Transverse colon (tissue), 4 donors: ENCODE measurements around the gene FHL5. TPM values are rescaled to one million over a fixed set of nuclear protein-coding genes. Genes with fewer than 3 reads are reported as not detected.

Experiments used
- DNase-seq: peaks from one replicate; pipeline ENCODE4 v3.0.0-alpha.2; 2019
- H3K27ac ChIP-seq, 4 donors: fragments of 200-600 bp; sonication (generic); 2 replicates each; pipeline ENCODE4 v1.5.1; 2016 to 2018; ENCODE audit warnings: inconsistent platforms in 4 of 4
- H3K27me3 ChIP-seq: fragments of 200-600 bp; sonication (generic); 2 replicates; pipeline ENCODE4 v1.5.1; 2017; ENCODE audit warnings: inconsistent platforms
- H3K36me3 ChIP-seq, 4 donors: fragments of 200-600 bp; sonication (generic); 2 replicates each; pipeline ENCODE4 v1.5.1; 2017 to 2019; ENCODE audit warnings: inconsistent platforms in 4 of 4
- H3K4me1 ChIP-seq, 4 donors: fragments of 200-600 bp; sonication (generic); 2 replicates each; pipeline ENCODE4 v1.5.1; 2017 to 2020; ENCODE audit warnings: inconsistent platforms in 4 of 4
- H3K4me3 ChIP-seq, 4 donors: fragments of 200-600 bp; sonication (generic); 1 replicate in 1 of 4; 2 replicates in 3 of 4; pipeline versions ENCODE4 v1.5.1 to v1.6.1; 2017 to 2019; ENCODE audit warnings: inconsistent platforms in 4 of 4
- H3K9me3 ChIP-seq, 2 donors: fragments of 200-600 bp; sonication (generic); 2 replicates each; pipeline ENCODE4 v1.5.1; 2017 to 2019; ENCODE audit warnings: inconsistent platforms in 2 of 2
- CTCF ChIP-seq, 5 experiments: fragments of 200-600 bp in 3 of 5; fragments of 450-650 bp in 2 of 5; sonication (generic) in 3 of 5; IDR thresholded peaks; 1 replicate in 2 of 5; 2 replicates in 3 of 5; pipeline ENCODE4 v1.5.1; 2016 to 2017; ENCODE audit warnings: antibody characterized with exemption in 5 of 5, inconsistent platforms in 3 of 5, mild to moderate bottlenecking in 2 of 5, moderate library complexity in 1 of 5
- EP300 ChIP-seq: sonication (generic); formaldehyde crosslinking; IDR thresholded peaks from one replicate; pipeline ENCODE4 v1.6.1; 2017; ENCODE audit warnings: antibody characterized with exemption, low read depth
- POLR2A ChIP-seq: fragments of 450-650 bp; IDR thresholded peaks from one replicate; pipeline ENCODE4 v1.6.1; 2016; ENCODE audit warnings: antibody characterized with exemption, mild to moderate bottlenecking, moderate library complexity
- POLR2AphosphoS5 ChIP-seq, 3 donors: sonication (generic); formaldehyde crosslinking; IDR thresholded peaks; one replicate each; pipeline ENCODE4 v1.6.1; 2016; ENCODE audit warnings: antibody characterized with exemption in 3 of 3
- WGBS, 2 donors: methylation state at CpG; one replicate each; pipeline ENCODE4 v1.1.5; 2018; ENCODE audit warnings: low coverage in 1 of 2; 5-methylcytosine and 5-hydroxymethylcytosine counted together
- in situ Hi-C, 4 donors: fragments of 200-750 bp; cut with MboI; loops; one replicate each; pipeline versions ENCODE4 v1.15.0 to v1.15.1; 2017; ENCODE audit warnings: low sequenced_read_pairs in 3 of 4, low pct_ligation_motif_present in 1 of 4, low pct_unique_long_range_greater_than_20kb in 1 of 4
- intact Hi-C: fragments of 100-400 bp; cut with DNase I; formaldehyde crosslinking; loops from one replicate; pipeline ENCODE4 v1.15.1; 2023; ENCODE audit warnings: low total_unique reads
- total RNA-seq, 4 donors: library from RNA; depleted of rRNA; stranded (reverse); fragments of >200 nt; gene quantifications; one replicate each; pipeline ENCODE4 v1.1.0, GENCODE V29; 2016

FHL5 gene
- total RNA-seq, 4 donors from 2014 or later: 2.9 to 9.2 (median 4.6) TPM; not detected in 1

GRCh38 chr6:96652552-96652951 is 89.6 kb downstream of the FHL5 start:
- no peak overlapping the region for H3K27ac ChIP-seq
- no peaks in the 10 kb centered on the region for H3K27me3 ChIP-seq
- intact Hi-C loops: no loop called here
- no peak for DNase-seq
- no peaks in the 10 kb centered on the region for H3K9me3 ChIP-seq
- 72 to 74% methylated on average over 2 of the region's 2 CpGs for WGBS, 2 donors
- no peaks in the 10 kb centered on the region for H3K4me1 ChIP-seq
- no peak for TF ChIP-seq POLR2A
- TF ChIP-seq POLR2AphosphoS5 (IDR thresholded peaks at IDR 0.05): no peak
- TF ChIP-seq CTCF (IDR thresholded peaks at IDR 0.05): no peak
- no peak for TF ChIP-seq EP300
- H3K36me3 ChIP-seq: no peaks in the 10 kb centered on the region
- H3K4me3 ChIP-seq: no peak overlapping the region
- in situ Hi-C loops: no loop called here

- WGBS, 2 donors: 67 to 96% methylated on average over 1 of the region's 1 CpG
- Histone ChIP-seq H3K27ac (no peak overlapping the region), H3K27me3 (no peaks in the 10 kb centered on the region), H3K4me3 (no peak overlapping the region), H3K4me1 (no peaks in the 10 kb centered on the region), H3K36me3 (no peaks in the 10 kb centered on the region), H3K9me3 (no peaks in the 10 kb centered on the region)
- intact Hi-C loops (no loop called here), in situ Hi-C loops (no loop called here)
- TF ChIP-seq EP300 (no peak), POLR2AphosphoS5 (IDR thresholded peaks at IDR 0.05) (no peak), CTCF (IDR thresholded peaks at IDR 0.05) (no peak)
- DNase-seq: no peak
These were observed 90.3 kb downstream of the FHL5 start for GRCh38 chr6:96653181-96653580.

- no peaks in the 10 kb centered on the region for H3K27me3 ChIP-seq
- H3K9me3 ChIP-seq: no peaks in the 10 kb centered on the region
- H3K36me3 ChIP-seq: no peaks in the 10 kb centered on the region
- in situ Hi-C loops (no loop called here), intact Hi-C loops (no loop called here)
- no peak overlapping the region for H3K4me3 ChIP-seq
- no peaks in the 10 kb centered on the region for H3K4me1 ChIP-seq
- 54 to 59% methylated on average over 1 of the region's 1 CpG for WGBS, 2 donors
- TF ChIP-seq POLR2A: no peak
- no peak for TF ChIP-seq POLR2AphosphoS5 (IDR thresholded peaks at IDR 0.05)
- no peak for TF ChIP-seq CTCF (IDR thresholded peaks at IDR 0.05)
- no peak for TF ChIP-seq EP300
- no peak for DNase-seq
- no peak overlapping the region for H3K27ac ChIP-seq
These were observed 93.6 kb downstream of the FHL5 start for GRCh38 chr6:96656567-96656966.

GRCh38 chr6:96657344-96657743 is 94.4 kb downstream of the FHL5 start:
- no peak for DNase-seq
- H3K36me3 ChIP-seq: no peaks in the 10 kb centered on the region
- no peaks in the 10 kb centered on the region for H3K27me3 ChIP-seq
- intact Hi-C loops (no loop called here), in situ Hi-C loops (no loop called here)
- H3K27ac ChIP-seq: no peak overlapping the region
- TF ChIP-seq POLR2A (no peak), POLR2AphosphoS5 (IDR thresholded peaks at IDR 0.05) (no peak), CTCF (IDR thresholded peaks at IDR 0.05) (no peak), EP300 (no peak)
- WGBS, 2 donors: 75% methylated on average over 5 of the region's 5 CpGs; no CpG with 5 or more reads in 1 of the 2 donors
- H3K4me3 ChIP-seq: no peak overlapping the region
- no peaks in the 10 kb centered on the region for H3K9me3 ChIP-seq
- no peaks in the 10 kb centered on the region for H3K4me1 ChIP-seq
